SH-SY5Y (cell line): ENCODE data around the gene ZFR2.

Source experiments
- GATA2 ChIP-seq: IDR thresholded peaks from 2 replicates; pipeline ENCODE4 v1.6.1; 2011; ENCODE audit warnings: mild to moderate bottlenecking, low read depth, low read length
- GATA3 ChIP-seq: IDR thresholded peaks from 2 replicates; pipeline ENCODE4 v1.6.1; 2011; ENCODE audit warnings: low read depth, mild to moderate bottlenecking, low read length, moderate library complexity

GRCh38 chr19:3855320-3855719, 13.5 kb downstream of the ZFR2 start:
- TF ChIP-seq GATA2 (no peak), GATA3 (no peak)
